DMS114 treated with DMSO at 0.1 percent for 48 hours (cell line): ENCODE measurements around the gene DKC1.

Experiments used
- DNase-seq: peaks from one replicate; lab custom pipeline; 2025; ENCODE audit not compliant: unreplicated experiment; lab: John Stamatoyannopoulos, UW

Gene DKC1

GRCh38 chrX:154762537-154763296 is at the start of gene DKC1:
TSS of gene DKC1 (plus strand) at chrX:154762864. CDS start at chrX:154762966, 102 bp downstream.
- DNase-seq = peak; percentile 74

GRCh38 chrX:154714925-154715324 is 47.7 kb upstream of the DKC1 start:
- peak; percentile 6 for DNase-seq

- DNase-seq = no peak
These were observed 46.8 kb upstream of the DKC1 start for GRCh38 chrX:154715825-154716224.

GRCh38 chrX:154717824-154718223 is 44.8 kb upstream of the DKC1 start:
- no peak for DNase-seq

GRCh38 chrX:154718616-154719015 is 44.0 kb upstream of the DKC1 start:
- DNase-seq = no peak

- DNase-seq = no peak
These were observed 43.5 kb upstream of the DKC1 start for GRCh38 chrX:154719132-154719675.

GRCh38 chrX:154720067-154720466 is 42.6 kb upstream of the DKC1 start:
- DNase-seq = no peak

- DNase-seq = no peak
These were observed 41.5 kb upstream of the DKC1 start for GRCh38 chrX:154721155-154721554.

GRCh38 chrX:154724993-154725756 is 37.5 kb upstream of the DKC1 start:
- DNase-seq = no peak

- DNase-seq = no peak
These were observed 35.2 kb upstream of the DKC1 start for GRCh38 chrX:154727418-154727817.

- DNase-seq = no peak
These were observed 34.8 kb upstream of the DKC1 start for GRCh38 chrX:154727871-154728270.

GRCh38 chrX:154728431-154729190 is 34.1 kb upstream of the DKC1 start:
- DNase-seq = no peak

GRCh38 chrX:154729439-154729838 is 33.2 kb upstream of the DKC1 start:
- no peak for DNase-seq

- DNase-seq = no peak
These were observed 32.3 kb upstream of the DKC1 start for GRCh38 chrX:154730253-154730891.

GRCh38 chrX:154731184-154731583 is 31.5 kb upstream of the DKC1 start:
- no peak for DNase-seq

- DNase-seq = no peak
These were observed 30.8 kb upstream of the DKC1 start for GRCh38 chrX:154731881-154732280.

GRCh38 chrX:154732421-154733065 is 30.1 kb upstream of the DKC1 start:
- no peak for DNase-seq

GRCh38 chrX:154733066-154733425 is 29.6 kb upstream of the DKC1 start:
- no peak for DNase-seq

GRCh38 chrX:154734061-154734781 is 28.4 kb upstream of the DKC1 start:
- no peak for DNase-seq
